Cardiac septum (tissue), 1 donor: ENCODE results near the gene DDX11. TPM values are rescaled to one million over a fixed set of nuclear protein-coding genes. Genes with fewer than 3 reads are reported as not detected.
"Not testable (repeated sequence)": the region's sequence is repeated elsewhere in the genome, so short reads cannot be mapped to it uniquely, and the experiment has no call there.

ENCODE experiments used
- DNase-seq: peaks from one replicate; pipeline ENCODE4 v3.0.0-alpha.2; 2020; ENCODE audit warnings: low spot score
- intact Hi-C: fragments of 100-400 bp; cut with DNase I; formaldehyde crosslinking; loops from one replicate; pipeline ENCODE4 v1.14.0; 2022
- total RNA-seq: library from RNA; stranded (reverse); fragmentation: NEBNext Ultra II Directional; extraction: Animal tissue kit (Norgen Biotek cat#: 25700); gene quantifications from one replicate; pipeline ENCODE4 v1.2.1, GENCODE V29; 2021
- donor health status: DM: no; HTN: no; CAD: no.

DDX11 gene
- total RNA-seq, 1 donor from 2014 or later, result 3.4 TPM

DNA sequence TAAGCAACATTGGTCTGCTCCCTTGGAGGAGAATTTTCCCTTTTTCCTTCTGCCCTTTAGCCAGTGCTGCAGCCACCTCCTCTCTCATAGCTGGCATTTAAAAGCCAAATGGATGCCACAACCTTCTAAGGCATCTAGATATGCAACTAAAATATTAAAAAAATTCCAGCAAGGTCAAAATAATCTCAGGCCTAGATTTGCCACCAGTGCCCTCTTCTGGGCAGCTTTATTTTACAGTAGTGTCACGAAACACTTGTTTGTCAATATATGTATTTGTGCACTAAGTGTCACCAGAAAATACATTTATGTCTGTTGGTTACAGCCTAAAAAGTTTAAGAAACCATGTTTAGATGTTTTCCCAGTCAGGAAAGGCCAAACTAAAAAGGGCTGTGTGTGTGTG is 19.7 kb upstream of the DDX11 start:
- DNase-seq, intact Hi-C loops: not testable (repeated sequence)

- DNase-seq, result no peak
- intact Hi-C loops, result no loop called here
These were observed 16.0 kb upstream of the DDX11 start for GRCh38 chr12:31057671-31058070.

DNA sequence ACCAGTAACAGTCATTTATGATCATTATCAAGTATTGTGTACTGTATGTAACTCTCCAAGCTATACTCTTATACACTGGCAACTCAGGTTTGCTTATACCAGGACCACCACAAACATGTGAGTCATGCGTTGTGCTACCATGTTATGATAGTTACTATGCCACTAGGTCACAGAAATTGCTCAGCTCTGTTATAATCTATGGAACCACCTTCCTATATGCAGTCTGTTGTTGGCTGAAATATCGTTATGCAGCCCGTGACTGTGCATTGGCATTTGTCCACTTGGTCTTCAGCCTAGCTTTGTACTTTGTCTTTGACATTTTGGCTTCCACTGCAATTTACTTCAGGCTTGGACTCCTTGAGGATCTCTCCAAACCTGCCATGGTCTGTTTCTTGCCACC is 7.5 kb upstream of the DDX11 start:
- intact Hi-C loops, DNase-seq: not testable (repeated sequence)

GRCh38 chr12:31067656-31068055 is 6.0 kb upstream of the DDX11 start:
- intact Hi-C loops, DNase-seq: not testable (repeated sequence)

- intact Hi-C loops, result loop anchor here (5.0 kb wide), 1 partner anchor 219 kb away; no protein-coding TSS in a partner anchor
These were observed 2.5 kb upstream of the DDX11 start for GRCh38 chr12:31070971-31071740.

DNA sequence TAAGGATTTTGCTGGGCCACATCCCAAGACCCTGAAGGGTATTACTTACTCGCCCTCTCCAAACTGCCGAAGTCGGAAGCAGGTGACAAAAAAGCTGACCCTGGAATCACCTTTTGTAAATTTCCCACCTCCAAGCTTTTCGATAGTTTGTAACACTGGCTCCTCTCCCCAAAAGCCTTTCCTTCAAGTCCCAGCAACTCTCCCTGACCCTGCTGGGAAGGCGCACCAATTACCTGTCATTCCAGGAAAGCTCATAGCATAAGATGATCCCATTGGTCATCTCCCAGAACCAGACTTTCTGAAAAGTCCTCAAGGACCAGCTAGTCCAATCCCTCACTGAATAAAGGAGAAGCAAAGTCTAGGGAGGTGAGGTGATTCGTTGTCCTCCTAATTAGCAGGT is 698 bp upstream of the DDX11 start:
- DNase-seq, result not testable (repeated sequence)
- intact Hi-C loops, result loop anchor here (5.0 kb wide), 1 partner anchor 221 kb away; no protein-coding TSS in a partner anchor

More at GRCh38 chr12:31070971-31071740, 2.5 kb upstream of the DDX11 start:
- not testable (repeated sequence) for DNase-seq

DNA sequence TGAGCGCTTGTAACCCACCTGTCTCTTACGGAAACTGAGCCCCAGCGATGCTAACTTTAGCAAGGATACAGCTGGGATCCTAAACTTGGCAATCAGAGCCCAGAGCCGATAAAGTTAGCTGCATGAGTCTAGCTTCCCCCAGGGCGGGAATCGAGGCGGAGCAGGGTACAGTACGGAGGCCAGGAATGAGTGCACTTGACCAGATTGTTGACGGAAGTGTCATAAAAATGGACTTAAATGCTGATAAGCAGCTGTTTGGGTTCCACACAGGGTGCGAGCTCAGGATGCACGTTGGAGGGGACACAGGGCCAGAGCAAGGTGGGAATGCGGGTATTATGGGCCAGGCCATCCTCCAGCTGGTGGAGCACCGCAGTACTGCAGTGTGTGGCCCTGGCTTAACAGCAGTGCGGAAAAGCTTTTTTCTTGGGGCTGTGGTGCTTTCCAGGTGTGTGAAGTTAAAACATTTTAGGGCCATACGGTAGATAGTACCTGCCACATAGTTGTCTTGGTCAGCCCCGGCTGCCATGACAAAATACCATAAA is 744 bp downstream of the DDX11 start:
- intact Hi-C loops, result loop anchor here (5.0 kb wide), 1 partner anchor 222 kb away; no protein-coding TSS in a partner anchor

GRCh38 chr12:31076150-31076549 is 2.5 kb downstream of the DDX11 start:
- DNase-seq, intact Hi-C loops: not testable (repeated sequence)

More for the DNA sequence above, 744 bp downstream of the DDX11 start:
- DNase-seq, result not testable (repeated sequence)

GRCh38 chr12:31077095-31077494 is 3.4 kb downstream of the DDX11 start:
- intact Hi-C loops, DNase-seq: not testable (repeated sequence)

DNA sequence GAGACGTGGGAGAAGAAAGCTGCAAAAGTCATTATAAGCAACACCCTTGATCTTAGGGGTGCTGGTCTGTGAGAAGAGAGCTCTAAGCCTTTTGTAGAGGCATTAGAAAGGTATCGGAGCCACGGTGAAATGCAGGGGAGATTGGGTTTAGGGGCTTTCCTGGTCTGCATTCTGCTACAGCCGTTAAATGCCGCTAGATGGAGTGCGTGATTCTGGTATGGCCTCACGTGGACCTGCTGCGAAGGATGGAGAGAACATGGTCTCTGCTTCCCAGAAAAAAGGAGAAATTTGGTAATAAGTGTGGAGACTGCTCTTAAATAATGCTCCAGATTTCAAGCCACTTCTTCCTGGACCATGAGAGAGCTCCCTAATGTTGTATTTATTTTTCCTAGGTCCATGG is 4.3 kb downstream of the DDX11 start:
- intact Hi-C loops, result not testable (repeated sequence)

DNA sequence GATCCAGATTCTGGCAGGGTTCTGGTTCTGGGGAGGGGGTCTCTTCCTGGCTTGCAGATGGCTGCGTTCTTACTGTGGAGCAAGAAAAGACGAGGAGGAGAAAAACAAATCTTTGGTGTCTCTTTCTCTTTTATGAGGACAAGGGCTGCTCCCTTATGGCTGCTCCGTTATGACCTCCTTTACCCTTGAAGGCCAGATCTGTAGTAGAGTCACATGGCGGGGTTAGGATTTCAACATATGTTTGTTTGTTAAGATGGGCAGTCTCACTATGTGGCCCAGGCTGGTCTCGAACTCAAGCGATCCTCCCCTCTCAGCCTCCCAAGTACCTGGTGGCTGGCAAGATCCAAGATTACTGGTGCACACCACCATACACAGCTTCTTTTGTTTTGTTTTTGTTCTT is 5.8 kb downstream of the DDX11 start:
- intact Hi-C loops, DNase-seq: not testable (repeated sequence)

More for the DNA sequence above, 4.3 kb downstream of the DDX11 start:
- not testable (repeated sequence) for DNase-seq

- DNase-seq, intact Hi-C loops: not testable (repeated sequence)
These were observed 6.6 kb downstream of the DDX11 start for GRCh38 chr12:31080221-31080620.

GRCh38 chr12:31081274-31081673 is 7.6 kb downstream of the DDX11 start:
- intact Hi-C loops, DNase-seq: not testable (repeated sequence)

- DNase-seq, intact Hi-C loops: not testable (repeated sequence)
These were observed 10.6 kb downstream of the DDX11 start for GRCh38 chr12:31084241-31084640.

DNA sequence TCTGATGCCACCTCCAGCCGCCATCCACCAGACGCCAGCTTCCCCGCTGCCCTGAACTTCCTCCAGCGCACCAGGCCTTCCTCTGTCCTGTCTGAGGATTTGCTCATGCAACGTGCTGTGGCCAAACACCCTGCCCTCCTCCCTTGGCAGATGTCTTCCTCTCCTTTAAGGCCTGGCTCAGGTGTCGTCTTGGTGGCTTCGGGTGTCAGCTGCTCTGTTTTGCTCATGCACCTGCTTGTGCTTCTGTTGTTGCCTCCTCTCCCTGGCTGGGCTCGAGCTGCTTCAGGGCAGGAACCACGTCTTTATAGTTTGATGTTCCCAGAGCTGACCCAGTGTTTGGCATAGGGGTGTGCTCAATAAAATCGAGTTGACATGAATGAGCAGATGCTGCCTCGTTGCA is 12.4 kb downstream of the DDX11 start:
- intact Hi-C loops, DNase-seq: not testable (repeated sequence)

- intact Hi-C loops, result not testable (repeated sequence)
These were observed 13.8 kb downstream of the DDX11 start for GRCh38 chr12:31087486-31087885.

GRCh38 chr12:31087956-31088355 is 14.3 kb downstream of the DDX11 start:
- intact Hi-C loops, DNase-seq: not testable (repeated sequence)

More at GRCh38 chr12:31087486-31087885, 13.8 kb downstream of the DDX11 start:
- DNase-seq, result not testable (repeated sequence)

DNA sequence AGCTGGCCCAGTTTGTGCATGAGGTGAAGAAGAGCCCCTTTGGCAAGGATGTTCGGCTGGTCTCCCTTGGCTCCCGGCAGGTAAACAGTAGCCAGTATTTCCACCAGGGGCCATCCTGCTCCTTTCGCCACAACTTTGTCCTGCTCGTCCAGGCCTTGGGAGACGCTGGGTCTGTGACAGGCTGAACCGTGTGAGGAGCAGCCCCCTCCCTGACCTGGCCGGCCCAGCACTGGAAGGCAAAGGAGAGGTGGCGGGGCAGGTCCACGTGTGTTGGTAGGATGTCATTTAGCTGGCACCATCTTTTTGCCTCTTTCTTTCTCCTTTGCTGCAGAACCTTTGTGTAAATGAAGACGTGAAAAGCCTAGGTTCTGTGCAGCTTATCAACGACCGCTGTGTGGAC is 15.4 kb downstream of the DDX11 start:
- no peak for DNase-seq
- intact Hi-C loops, result no loop called here

- intact Hi-C loops, DNase-seq: not testable (repeated sequence)
These were observed 18.0 kb downstream of the DDX11 start for GRCh38 chr12:31091629-31092028.

GRCh38 chr12:31092718-31093117 is 19.1 kb downstream of the DDX11 start:
- DNase-seq, intact Hi-C loops: not testable (repeated sequence)
